ENCODE data around the gene CAMK2D.

GRCh38 chr4:113788888-113789287, 27.4 kb upstream of the CAMK2D start:
- TF ChIP-seq POLR2A (IDR thresholded peaks at IDR 0.05; ENCODE audit: low read depth, low read length) (no peak), POLR2AphosphoS5 (IDR thresholded peaks at IDR 0.05; ENCODE audit: low read depth, low read length) (no peak), TAF1 (IDR thresholded peaks at IDR 0.05; ENCODE audit: low read depth, low read length) (no peak)
